Trophoblast cell (in vitro differentiated cells and primary cell): Measurements from ENCODE around the gene ATP1A4.

Experiments
- DNase-seq, 2 donors: peaks; one replicate each; pipeline ENCODE4 v3.0.0-alpha.2; 2016
- H2AFZ ChIP-seq: 2 replicates; pipeline ENCODE4 v1.6.1; 2013; ENCODE audit warnings: low read length, moderate library complexity, mild to moderate bottlenecking; ENCODE audit not compliant: insufficient read depth, poor library complexity
- H2AK5ac ChIP-seq: 2 replicates; pipeline ENCODE4 v1.6.1; 2013; ENCODE audit warnings: mild to moderate bottlenecking, low read length
- H2BK120ac ChIP-seq: 2 replicates; pipeline ENCODE4 v1.6.1; 2013; ENCODE audit warnings: low read length, mild to moderate bottlenecking, moderate library complexity; ENCODE audit not compliant: insufficient read depth, poor library complexity
- H2BK12ac ChIP-seq: 2 replicates; pipeline ENCODE4 v1.6.1; 2013; ENCODE audit warnings: mild to moderate bottlenecking, low read length, moderate library complexity
- H2BK5ac ChIP-seq: 2 replicates; pipeline ENCODE4 v1.6.1; 2013; ENCODE audit warnings: low read length, low read depth, moderate library complexity, mild to moderate bottlenecking; ENCODE audit not compliant: poor library complexity
- H3K14ac ChIP-seq: 2 replicates; pipeline ENCODE4 v1.6.1; 2013; ENCODE audit warnings: mild to moderate bottlenecking, low read length
- H3K18ac ChIP-seq: 2 replicates; pipeline ENCODE4 v1.6.1; 2013; ENCODE audit warnings: mild to moderate bottlenecking, low read length
- H3K23ac ChIP-seq: 2 replicates; pipeline ENCODE4 v1.6.1; 2013; ENCODE audit warnings: low read length
- H3K27ac ChIP-seq: 2 replicates; pipeline ENCODE4 v1.5.1; 2013; ENCODE audit warnings: low read depth, mild to moderate bottlenecking, inconsistent platforms, low read length, moderate library complexity
- H3K27me3 ChIP-seq: 2 replicates; pipeline ENCODE4 v1.6.1; 2013; ENCODE audit warnings: inconsistent platforms, mild to moderate bottlenecking, low read length, moderate library complexity; ENCODE audit not compliant: insufficient read depth
- H3K36me3 ChIP-seq, 2 experiments: 1 replicate in 1 of 2; 2 replicates in 1 of 2; pipeline ENCODE4 v1.6.1; 2013; ENCODE audit warnings: low read length in 2 of 2, mild to moderate bottlenecking in 2 of 2, moderate library complexity in 1 of 2; ENCODE audit not compliant: insufficient read depth in 2 of 2, control insufficient read depth in 1 of 2
- H3K4ac ChIP-seq: 2 replicates; pipeline ENCODE4 v1.6.1; 2013; ENCODE audit warnings: low read depth, mild to moderate bottlenecking, low read length, moderate library complexity
- H3K4me1 ChIP-seq, 2 experiments: 1 replicate in 1 of 2; 2 replicates in 1 of 2; pipeline ENCODE4 v1.6.1; 2013; ENCODE audit warnings: low read length in 2 of 2, mild to moderate bottlenecking in 2 of 2, moderate library complexity in 1 of 2; ENCODE audit not compliant: insufficient read depth in 2 of 2, control insufficient read depth in 1 of 2
- H3K4me2 ChIP-seq: 2 replicates; pipeline ENCODE4 v1.6.1; 2013; ENCODE audit warnings: inconsistent platforms, mild to moderate bottlenecking, low read length, moderate library complexity
- H3K4me3 ChIP-seq: 2 replicates; pipeline ENCODE4 v1.5.1; 2013; ENCODE audit warnings: mild to moderate bottlenecking, low read depth, low read length, inconsistent platforms
- H3K79me1 ChIP-seq: one replicate; pipeline ENCODE4 v1.6.1; 2013; ENCODE audit warnings: low read length
- H3K79me2 ChIP-seq: 2 replicates; pipeline ENCODE4 v1.6.1; 2013; ENCODE audit warnings: low read length, mild to moderate bottlenecking; ENCODE audit not compliant: control insufficient read depth, insufficient read depth, poor library complexity
- H3K9ac ChIP-seq: 2 replicates; pipeline ENCODE4 v1.6.1; 2013; ENCODE audit warnings: mild to moderate bottlenecking, low read length
- H3K9me3 ChIP-seq: 2 replicates; pipeline ENCODE4 v1.6.1; 2013; ENCODE audit warnings: low read depth, mild to moderate bottlenecking, control low read depth, inconsistent platforms, low read length; ENCODE audit not compliant: insufficient read depth
- H4K12ac ChIP-seq: 2 replicates; pipeline ENCODE4 v1.6.1; 2013; ENCODE audit warnings: low read depth, mild to moderate bottlenecking, low read length, moderate library complexity
- H4K8ac ChIP-seq: 2 replicates; pipeline ENCODE4 v1.6.1; 2013; ENCODE audit warnings: low read depth, mild to moderate bottlenecking, low read length, moderate library complexity
- H4K91ac ChIP-seq: one replicate; pipeline ENCODE4 v1.6.1; 2013; ENCODE audit warnings: low read depth, mild to moderate bottlenecking, low read length, moderate library complexity
- WGBS: extraction: QIAGEN DNeasy Blood & Tissue Kit; methylation state at CpG from one replicate; pipeline ENCODE4 v1.1.7; 2013; ENCODE audit warnings: missing lambda C conversion rate; ENCODE audit not compliant: insufficient read length, insufficient coverage; ENCODE audit errors: extremely low coverage; 5-methylcytosine and 5-hydroxymethylcytosine counted together

ATP1A4 gene

GRCh38 chr1:160186729-160187128 lies 35.3 kb downstream of the ATP1A4 start:
- H3K14ac ChIP-seq: no peak overlapping the region
- H2AFZ ChIP-seq: no peak overlapping the region
- H2AK5ac ChIP-seq: no peak overlapping the region
- H3K9me3 ChIP-seq: no peaks in the 10 kb centered on the region
- H2BK12ac ChIP-seq: no peak overlapping the region
- DNase-seq: no peak
- H2BK120ac ChIP-seq: no peak overlapping the region
- H3K23ac ChIP-seq: no peak overlapping the region
- no peak overlapping the region for H4K12ac ChIP-seq
- H3K4ac ChIP-seq: no peak overlapping the region
- no peak overlapping the region for H3K18ac ChIP-seq
- no peak overlapping the region for H4K91ac ChIP-seq
- H3K79me2 ChIP-seq: no peaks in the 10 kb centered on the region
- H3K4me2 ChIP-seq: no peak overlapping the region
- no peak overlapping the region for H3K27ac ChIP-seq
- H3K27me3 ChIP-seq: no peaks in the 10 kb centered on the region
- H3K4me1 ChIP-seq: peaks cover 2 to 4% of the 10 kb centered on the region in 2 experiments
- no peak overlapping the region for H2BK5ac ChIP-seq
- H3K4me3 ChIP-seq: no peak overlapping the region
- H3K36me3 ChIP-seq: peaks cover 0 to 1% of the 10 kb centered on the region in 2 experiments
- WGBS: no CpG with 5 or more reads among the region's 2 CpGs
- H3K79me1 ChIP-seq: peaks cover 2% of the 10 kb centered on the region
- H3K9ac ChIP-seq: no peak overlapping the region
- H4K8ac ChIP-seq: no peak overlapping the region

- H3K9ac ChIP-seq: no peak overlapping the region
- H3K9me3 ChIP-seq: no peaks in the 10 kb centered on the region
- no peaks in the 10 kb centered on the region for H3K79me2 ChIP-seq
- H2BK5ac ChIP-seq: no peak overlapping the region
- H4K12ac ChIP-seq: no peak overlapping the region
- H4K8ac ChIP-seq: no peak overlapping the region
- DNase-seq: no peak
- H3K36me3 ChIP-seq: no peaks in the 10 kb centered on the region
- no peak overlapping the region for H2AFZ ChIP-seq
- no peak overlapping the region for H4K91ac ChIP-seq
- H2BK12ac ChIP-seq: no peak overlapping the region
- no peak overlapping the region for H3K4me3 ChIP-seq
- no peak overlapping the region for H3K4me2 ChIP-seq
- H3K23ac ChIP-seq: no peak overlapping the region
- no peak overlapping the region for H2AK5ac ChIP-seq
- no peak overlapping the region for H3K4ac ChIP-seq
- H3K4me1 ChIP-seq: peaks cover 6% of the 10 kb centered on the region in 2 experiments
- no peak overlapping the region for H3K14ac ChIP-seq
- no CpG with 5 or more reads among the region's 7 CpGs for WGBS
- H3K27me3 ChIP-seq: no peaks in the 10 kb centered on the region
- H3K18ac ChIP-seq: no peak overlapping the region
- H3K27ac ChIP-seq: no peak overlapping the region
- H2BK120ac ChIP-seq: no peak overlapping the region
- peaks cover 2% of the 10 kb centered on the region for H3K79me1 ChIP-seq
Measured at GRCh38 chr1:160187407-160187806, 36.0 kb downstream of the ATP1A4 start.

- no peaks in the 10 kb centered on the region for H3K27me3 ChIP-seq
- H3K23ac ChIP-seq: no peak overlapping the region
- H4K12ac ChIP-seq: no peak overlapping the region
- H3K4ac ChIP-seq: no peak overlapping the region
- no peak overlapping the region for H4K91ac ChIP-seq
- H2AK5ac ChIP-seq: no peak overlapping the region
- H3K18ac ChIP-seq: no peak overlapping the region
- H3K9ac ChIP-seq: no peak overlapping the region
- H3K14ac ChIP-seq: no peak overlapping the region
- H4K8ac ChIP-seq: no peak overlapping the region
- no peaks in the 10 kb centered on the region for H3K9me3 ChIP-seq
- no peaks in the 10 kb centered on the region for H3K36me3 ChIP-seq
- H2AFZ ChIP-seq: no peak overlapping the region
- H3K79me2 ChIP-seq: no peaks in the 10 kb centered on the region
- no peak overlapping the region for H2BK5ac ChIP-seq
- WGBS: no CpG with 5 or more reads among the region's 7 CpGs
- no peak for DNase-seq
- peaks cover 2% of the 10 kb centered on the region for H3K79me1 ChIP-seq
- no peak overlapping the region for H2BK120ac ChIP-seq
- H3K4me1 ChIP-seq: peaks cover 7 to 8% of the 10 kb centered on the region in 2 experiments
- H3K27ac ChIP-seq: no peak overlapping the region
- peak overlapping the region; percentile 7 for H2BK12ac ChIP-seq
- no peak overlapping the region for H3K4me2 ChIP-seq
- H3K4me3 ChIP-seq: no peak overlapping the region
Measured at GRCh38 chr1:160188341-160188740, 36.9 kb downstream of the ATP1A4 start.

GRCh38 chr1:160189649-160190625 lies 38.5 kb downstream of the ATP1A4 start, which contains the start of gene CASQ1:
Gene CASQ1 (plus strand): TSS chr1:160190575. CDS start chr1:160190752, 177 bp downstream.
- H3K9me3 ChIP-seq: peaks cover 12% of the 10 kb centered on the region
- H3K18ac ChIP-seq: no peak within 1 kb of the TSS
- H3K4me3 ChIP-seq: no peak within 1 kb of the TSS
- H3K4me1 ChIP-seq: peaks cover 8 to 10% of the 10 kb centered on the region in 2 experiments
- no peak within 1 kb of the TSS for H3K14ac ChIP-seq
- H2BK12ac ChIP-seq: no peak within 1 kb of the TSS
- H3K27ac ChIP-seq: no peak within 1 kb of the TSS
- H4K12ac ChIP-seq: no peak within 1 kb of the TSS
- H3K4me2 ChIP-seq: no peak within 1 kb of the TSS
- H3K36me3 ChIP-seq: peaks cover 0 to 7% of the 10 kb centered on the region in 2 experiments
- no peak within 1 kb of the TSS for H3K4ac ChIP-seq
- DNase-seq: no peak
- H2AFZ ChIP-seq: no peak within 1 kb of the TSS
- H4K91ac ChIP-seq: no peak within 1 kb of the TSS
- no peaks in the 10 kb centered on the region for H3K27me3 ChIP-seq
- H3K79me2 ChIP-seq: no peaks in the 10 kb centered on the region
- no CpG with 5 or more reads among the region's 15 CpGs for WGBS
- no peak within 1 kb of the TSS for H2BK120ac ChIP-seq
- H3K9ac ChIP-seq: no peak within 1 kb of the TSS
- H3K23ac ChIP-seq: no peak within 1 kb of the TSS
- no peak within 1 kb of the TSS for H2AK5ac ChIP-seq
- peaks cover 2% of the 10 kb centered on the region for H3K79me1 ChIP-seq
- H4K8ac ChIP-seq: no peak within 1 kb of the TSS
- H2BK5ac ChIP-seq: no peak within 1 kb of the TSS
